GM21723 (cell line): ENCODE measurements around the gene DNAJC7.

Experiments used
- ATAC-seq: cut with Tn5 transposase; IDR thresholded peaks from one replicate; pipeline ENCODE4 v1.9.1; 2021; ENCODE audit warnings: mild to moderate bottlenecking, moderate library complexity; ENCODE audit not compliant: unreplicated experiment

The DNAJC7 gene

GRCh38 chr17:41982026-41982760, 35.0 kb downstream of the DNAJC7 start:
- no peak for ATAC-seq

- no peak for ATAC-seq
Observed at GRCh38 chr17:41977991-41978390, 39.2 kb downstream of the DNAJC7 start.

DNA sequence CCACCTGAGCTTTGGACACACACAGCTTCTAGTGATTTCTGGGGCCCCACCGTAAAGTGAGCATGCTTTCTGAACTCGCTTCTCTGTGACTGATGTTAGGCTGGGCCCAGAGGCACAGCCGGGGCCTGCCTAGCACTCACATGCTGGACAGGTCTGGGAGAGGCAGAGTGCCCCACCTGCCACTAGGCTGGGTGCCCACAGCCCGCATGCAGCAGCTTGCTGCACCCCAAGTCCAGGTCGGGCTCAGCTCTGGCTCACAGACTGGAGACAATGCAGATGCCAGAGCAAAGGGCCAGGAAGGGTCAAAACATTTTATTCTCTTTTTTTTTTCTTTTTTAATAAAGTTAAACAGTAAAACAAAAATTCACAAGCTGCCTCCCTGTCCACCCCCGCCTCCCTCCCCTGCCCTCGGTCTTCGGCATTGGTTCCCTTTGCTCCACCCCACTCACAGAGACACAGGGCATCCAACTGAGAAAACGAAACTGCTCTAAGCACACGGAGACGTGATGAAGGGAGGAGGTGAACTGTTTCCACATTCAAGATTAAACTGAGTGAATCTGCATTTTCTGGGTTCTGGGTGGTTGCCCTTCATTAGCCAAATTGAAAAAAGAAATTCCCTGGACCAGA, 41.0 kb downstream of the DNAJC7 start:
- no peak for ATAC-seq

DNA sequence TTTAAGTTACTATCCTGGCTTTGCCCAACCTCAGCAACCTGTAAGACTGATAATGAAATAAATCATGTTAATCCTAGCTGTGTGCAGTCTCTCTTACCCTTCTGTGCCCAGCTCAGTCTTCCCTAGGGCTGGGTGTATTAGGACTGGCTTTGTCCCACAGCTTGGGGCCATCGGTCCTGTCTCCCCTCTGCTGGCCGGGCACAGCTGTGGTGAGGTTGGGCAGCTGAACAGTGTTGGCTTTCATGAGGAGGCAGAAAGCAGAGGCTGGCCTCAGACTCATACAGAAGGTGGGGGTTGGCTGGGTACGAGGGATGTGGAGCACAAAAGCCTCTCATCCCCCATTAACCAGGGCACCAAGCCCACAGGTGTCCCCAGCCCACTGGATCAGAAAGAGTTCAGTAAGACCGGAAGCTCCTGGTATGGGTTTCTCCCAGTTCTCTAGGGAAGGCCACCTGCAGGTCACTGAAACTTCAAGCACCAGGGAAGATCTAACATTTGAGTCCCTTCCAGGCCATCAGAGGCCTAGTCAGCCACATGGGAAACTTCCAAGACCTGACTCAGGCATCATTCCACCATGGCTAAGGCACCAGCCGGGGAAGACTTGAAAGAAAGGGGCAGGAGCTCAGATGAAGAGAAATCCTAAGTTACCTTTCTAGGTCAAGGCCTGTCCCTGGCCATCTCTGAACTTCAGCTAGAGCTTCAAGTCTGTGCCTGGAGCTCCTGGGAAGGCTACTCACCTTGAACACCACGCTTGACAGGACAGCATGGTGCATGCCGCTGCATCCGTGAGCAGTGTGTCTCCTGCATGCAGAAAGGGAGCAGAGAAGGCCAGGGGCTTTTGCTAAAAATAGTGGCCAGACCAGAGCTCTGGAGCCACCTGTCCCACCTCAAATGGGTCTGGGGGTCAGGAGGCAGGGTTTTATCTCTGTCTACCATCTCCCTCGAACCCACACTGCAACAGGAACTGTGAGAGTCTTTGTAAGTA, 41.8 kb downstream of the DNAJC7 start:
- ATAC-seq = no peak

DNA sequence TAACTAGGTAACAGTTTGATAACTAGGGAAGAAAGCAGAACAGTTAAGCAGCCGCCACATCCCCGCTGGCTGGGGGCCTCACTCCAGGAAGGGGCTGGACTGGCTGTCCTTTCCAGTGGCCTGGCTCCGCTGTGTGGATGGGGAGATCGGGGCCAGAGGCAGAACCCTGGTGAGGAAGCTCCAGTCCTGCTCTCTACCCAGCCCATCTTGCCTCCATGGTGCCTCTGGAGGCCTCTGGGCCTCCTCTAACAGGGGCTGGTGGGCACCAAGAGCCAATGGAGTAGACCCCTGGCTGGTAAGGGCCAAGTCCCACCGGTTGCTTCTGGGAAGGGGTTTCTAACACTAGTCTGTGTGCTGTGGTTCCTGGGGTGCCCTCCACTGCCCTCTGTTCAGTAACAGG, 42.6 kb downstream of the DNAJC7 start:
- no peak for ATAC-seq

DNA sequence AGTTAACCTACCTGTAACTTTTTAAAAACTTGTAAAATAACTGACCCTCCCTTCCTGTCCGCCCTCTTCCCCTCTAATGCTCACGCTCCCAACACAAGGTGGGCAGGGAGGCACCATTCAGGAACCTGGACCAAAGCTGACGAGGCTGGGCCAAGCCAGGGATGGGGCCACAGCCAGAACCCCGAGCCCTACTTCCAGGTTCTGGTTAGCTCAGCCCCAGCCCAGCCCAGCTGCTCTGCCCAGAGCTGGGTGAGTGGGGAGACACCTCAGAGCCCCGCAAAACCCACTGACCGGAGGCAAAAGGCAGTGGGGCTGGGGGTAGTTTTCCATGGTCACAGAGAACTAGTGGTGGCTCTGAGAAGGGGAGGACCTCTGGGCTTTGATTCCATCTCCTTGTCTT, 43.2 kb downstream of the DNAJC7 start:
- ATAC-seq = no peak

- ATAC-seq = no peak
Observed at GRCh38 chr17:41973408-41973811, 43.8 kb downstream of the DNAJC7 start.

GRCh38 chr17:41972571-41973407, 44.5 kb downstream of the DNAJC7 start:
- no peak for ATAC-seq

GRCh38 chr17:41971721-41972523, 45.3 kb downstream of the DNAJC7 start:
- ATAC-seq = no peak

GRCh38 chr17:41970901-41971331, 46.3 kb downstream of the DNAJC7 start:
- ATAC-seq = no peak

GRCh38 chr17:41968676-41969075, 48.6 kb downstream of the DNAJC7 start:
- no peak for ATAC-seq

DNA sequence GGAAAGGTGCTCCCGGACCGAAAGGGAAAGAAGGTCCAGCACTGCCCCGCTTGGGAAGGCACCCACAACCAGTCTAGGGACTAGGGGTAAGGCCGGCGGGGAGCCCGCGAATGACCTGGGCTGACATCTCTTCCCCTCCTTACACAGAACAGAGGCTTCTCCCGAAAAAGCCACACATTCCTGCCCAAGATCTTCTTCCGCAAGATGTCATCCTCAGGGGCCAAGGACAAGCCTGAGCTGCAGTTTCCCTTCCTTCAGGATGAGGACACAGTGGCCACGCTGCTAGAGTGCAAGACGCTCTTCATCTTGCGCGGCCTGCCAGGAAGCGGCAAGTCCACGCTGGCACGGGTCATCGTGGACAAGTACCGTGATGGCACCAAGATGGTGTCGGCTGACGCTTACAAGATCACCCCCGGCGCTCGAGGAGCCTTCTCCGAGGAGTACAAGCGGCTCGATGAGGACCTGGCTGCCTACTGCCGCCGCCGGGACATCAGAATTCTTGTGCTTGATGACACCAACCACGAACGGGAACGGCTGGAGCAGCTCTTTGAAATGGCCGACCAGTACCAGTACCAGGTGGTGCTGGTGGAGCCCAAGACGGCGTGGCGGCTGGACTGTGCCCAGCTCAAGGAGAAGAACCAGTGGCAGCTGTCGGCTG, 49.2 kb downstream of the DNAJC7 start:
- no peak for ATAC-seq

DNA sequence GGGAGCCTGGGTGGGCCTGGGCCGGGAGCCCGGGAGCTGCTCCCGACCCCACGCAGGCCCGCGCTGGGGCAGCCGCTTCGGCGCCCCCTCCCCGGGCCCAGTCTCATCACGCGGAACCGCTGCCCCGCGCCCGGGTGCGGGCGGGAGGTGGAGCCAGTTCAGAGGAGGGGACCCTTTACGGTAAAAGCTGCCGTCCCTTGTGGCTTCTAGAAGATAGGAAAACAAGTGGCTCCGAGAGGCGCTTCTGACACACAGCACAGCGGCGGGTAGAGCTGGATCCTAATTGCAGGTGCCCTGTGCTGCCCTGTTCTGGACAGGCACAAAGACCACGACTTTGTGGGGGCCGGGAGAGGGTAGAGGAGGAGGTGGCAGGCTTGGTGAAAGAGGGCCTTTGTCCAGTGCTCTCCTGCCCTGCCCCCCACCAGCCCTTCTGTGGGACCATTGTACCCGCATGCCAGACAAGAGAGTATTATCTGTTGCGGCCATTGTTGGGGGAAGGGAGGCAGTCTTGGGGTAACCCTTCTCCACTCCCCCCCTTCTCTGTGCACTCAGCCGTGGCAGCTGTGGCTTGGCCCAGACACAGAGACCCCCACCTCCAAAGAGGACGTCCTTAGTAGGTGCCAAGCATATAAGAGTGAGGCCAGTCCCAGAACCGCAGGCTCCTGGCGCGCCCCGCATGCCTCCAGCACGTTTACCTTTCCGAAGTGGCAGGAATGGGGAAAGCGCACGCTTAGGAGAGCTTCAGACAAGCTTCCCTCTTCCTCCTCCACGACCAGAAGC, 49.9 kb downstream of the DNAJC7 start:
- ATAC-seq = peak; percentile 11

DNA sequence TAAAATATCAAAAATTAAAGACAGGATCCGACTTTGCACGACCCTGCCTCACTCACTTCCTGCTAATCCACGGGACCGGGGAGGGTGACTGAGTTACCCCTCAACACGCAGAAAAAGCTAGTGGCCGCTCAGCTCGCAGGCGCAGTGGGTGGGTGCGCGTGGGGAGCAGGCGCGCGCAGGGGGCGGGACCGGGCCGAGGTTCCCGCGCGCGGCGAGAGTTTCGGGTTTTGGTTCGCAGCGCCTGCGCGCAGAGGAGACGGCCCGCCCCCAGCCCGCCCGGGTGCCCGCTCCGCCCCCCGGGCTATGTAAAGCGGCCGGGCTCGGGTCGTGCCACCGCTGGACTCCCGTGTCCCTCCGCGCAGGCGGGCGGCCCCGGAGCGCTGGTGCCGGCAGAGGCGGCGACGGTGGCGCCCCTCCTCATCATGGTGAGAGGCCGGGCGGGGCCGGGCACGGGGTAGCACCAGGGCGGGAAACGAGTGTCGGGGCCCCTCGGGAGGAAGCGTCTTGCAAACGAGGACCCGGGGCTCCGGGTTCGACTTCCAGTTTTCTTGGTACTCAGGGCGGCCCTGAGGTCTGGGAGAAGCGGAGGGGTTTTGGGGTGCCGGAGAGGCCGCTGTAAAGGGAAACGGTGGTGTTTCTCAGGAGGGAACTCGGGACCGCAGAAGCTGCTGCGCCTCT, 50.6 kb downstream of the DNAJC7 start, which contains the start of gene CNP:
CNP (plus strand) TSS at position 333 of the 678 bp plus-strand sequence; CDS start at position 423, 90 bp downstream.
- peak; percentile 60 for ATAC-seq

- no peak for ATAC-seq
Observed at GRCh38 chr17:41965694-41966462, 51.4 kb downstream of the DNAJC7 start.

- no peak for ATAC-seq
Observed at GRCh38 chr17:41962768-41963434, 54.3 kb downstream of the DNAJC7 start.
